HTERT RPE-1 (cell line): Measurements from ENCODE around the gene TOP3B.

Experiments used
- in situ Hi-C: fragments of 300-500 bp; cut with MboI; formaldehyde crosslinking; loops from 4 replicates; pipeline ENCODE4 v1.14.3; 2020; ENCODE audit warnings: low sequenced_read_pairs

Gene TOP3B

DNA sequence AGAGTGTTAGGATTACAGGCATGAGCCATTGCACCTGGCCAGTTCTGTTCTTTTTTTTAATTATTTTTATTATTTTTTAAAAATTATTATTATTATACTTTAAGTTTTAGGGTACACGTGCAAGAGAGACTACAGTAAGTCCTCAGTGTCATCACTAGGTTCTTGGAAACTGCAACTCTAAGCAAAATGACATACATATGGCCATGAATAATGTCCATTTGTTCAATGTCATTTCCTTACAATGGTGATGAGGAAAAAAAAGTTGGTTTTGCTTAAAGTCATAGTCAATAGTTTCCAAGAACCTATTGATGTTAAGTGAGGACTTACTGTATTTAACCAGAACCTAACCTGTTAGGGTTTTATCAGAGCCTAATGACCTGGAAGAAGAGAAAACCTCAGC is 29.4 kb upstream of the TOP3B start:
- in situ Hi-C loops: no loop called here

DNA sequence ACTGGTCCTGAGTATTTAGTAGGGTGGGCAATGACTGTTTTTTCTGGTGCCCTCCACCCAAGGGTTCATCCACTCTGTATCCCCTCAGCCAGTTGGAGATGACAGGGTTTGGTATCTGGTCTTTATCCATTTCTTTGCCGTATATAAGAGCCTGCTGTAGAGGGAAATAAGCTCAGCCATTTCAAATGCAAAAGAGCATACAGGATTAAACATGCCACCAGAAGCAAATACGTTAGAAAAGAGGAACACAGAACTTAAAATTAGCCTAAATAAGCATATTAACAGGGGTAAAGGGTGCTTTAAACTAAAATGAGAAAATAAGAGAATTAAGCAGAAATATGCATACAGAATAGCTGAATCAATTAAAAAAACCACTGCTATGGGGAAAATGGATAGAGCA is 27.8 kb upstream of the TOP3B start:
- in situ Hi-C loops: no loop called here

DNA sequence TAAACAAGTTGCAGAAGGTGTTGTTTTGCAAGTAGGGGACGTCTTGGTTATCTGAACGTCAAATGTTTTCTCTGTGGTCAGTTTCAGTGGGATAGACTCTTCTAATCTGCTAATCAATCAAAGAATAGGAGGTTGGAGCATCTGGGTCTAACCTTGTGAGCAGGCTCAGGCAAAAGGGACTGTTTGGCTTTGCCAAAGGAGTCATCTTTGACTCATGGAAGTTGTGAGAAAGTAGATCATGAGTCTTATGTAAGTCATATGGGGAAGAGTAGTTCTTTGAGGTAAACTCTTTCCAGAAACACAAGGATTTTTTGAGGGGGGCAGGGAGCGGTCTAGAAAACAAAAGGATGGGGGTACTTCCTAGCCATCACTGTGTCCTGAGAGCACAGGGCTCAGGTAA is 27.1 kb upstream of the TOP3B start:
- in situ Hi-C loops: no loop called here

DNA sequence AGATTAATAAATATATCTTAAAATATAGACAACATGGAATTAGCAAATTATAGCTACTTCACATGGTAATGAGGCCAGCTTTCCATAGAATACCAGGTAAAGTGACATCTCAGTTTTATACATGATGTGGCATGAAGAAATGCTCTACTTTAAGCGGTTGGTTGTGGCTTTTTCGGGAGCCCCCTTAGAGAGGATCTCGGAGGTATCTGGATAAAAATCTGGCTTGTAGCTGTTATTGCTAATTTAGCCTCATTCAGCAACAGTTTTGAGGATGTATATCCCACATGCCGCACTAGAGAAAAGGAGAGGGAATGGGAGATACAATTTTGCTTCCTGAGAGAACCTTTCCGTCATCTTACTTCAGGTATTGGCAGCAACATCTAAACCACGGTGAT is 24.0 kb upstream of the TOP3B start:
- in situ Hi-C loops: no loop called here

DNA sequence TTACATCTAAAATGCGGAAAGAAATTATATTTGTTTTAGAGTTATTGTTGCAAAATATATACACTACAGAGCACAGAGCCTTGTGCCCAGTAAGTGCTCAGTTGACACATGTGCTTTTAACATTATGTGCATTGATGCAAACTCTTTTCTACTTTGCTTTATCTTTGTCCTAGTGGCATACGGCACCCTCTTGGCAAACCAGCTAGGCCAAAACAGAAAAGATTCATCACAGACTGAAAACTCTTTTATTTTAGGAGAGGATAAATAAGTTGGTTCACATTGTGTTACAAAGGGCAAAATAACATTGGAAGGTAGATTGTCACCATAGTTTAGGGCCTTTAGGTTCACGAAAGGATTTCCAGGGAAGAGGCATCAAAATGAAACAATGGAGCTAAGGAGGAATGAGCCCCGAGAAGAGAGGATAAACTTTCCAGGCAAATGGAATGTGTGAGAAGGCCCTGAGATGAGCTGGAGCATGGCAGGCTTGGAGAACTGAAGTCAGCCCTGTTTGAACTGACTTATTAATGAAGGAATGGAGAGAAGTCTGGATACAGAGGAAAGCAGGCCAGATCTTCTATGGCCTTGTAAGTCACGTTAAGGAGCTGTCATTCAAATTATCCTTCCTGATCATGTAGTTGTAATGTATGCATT is 23.5 kb upstream of the TOP3B start:
- in situ Hi-C loops: no loop called here

DNA sequence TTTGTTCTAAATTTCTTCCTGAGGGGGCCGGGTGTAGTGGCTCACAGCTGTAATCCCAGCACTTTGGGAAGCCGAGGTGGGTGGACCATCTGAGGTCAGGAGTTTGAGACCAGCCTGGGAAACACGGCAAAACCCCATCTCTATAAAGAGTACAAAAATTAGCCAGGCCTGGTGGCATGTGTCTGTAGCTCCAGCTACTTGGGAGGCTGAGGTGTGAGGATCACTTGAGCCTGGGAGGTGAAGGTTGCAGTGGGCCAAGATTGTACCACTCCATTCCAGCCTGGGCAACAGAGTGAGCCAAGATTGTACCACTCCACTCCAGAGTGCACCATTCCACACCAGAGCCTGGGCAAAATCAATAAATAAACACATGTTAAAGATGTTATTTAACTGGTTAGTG is 20.6 kb upstream of the TOP3B start:
- in situ Hi-C loops: no loop called here

DNA sequence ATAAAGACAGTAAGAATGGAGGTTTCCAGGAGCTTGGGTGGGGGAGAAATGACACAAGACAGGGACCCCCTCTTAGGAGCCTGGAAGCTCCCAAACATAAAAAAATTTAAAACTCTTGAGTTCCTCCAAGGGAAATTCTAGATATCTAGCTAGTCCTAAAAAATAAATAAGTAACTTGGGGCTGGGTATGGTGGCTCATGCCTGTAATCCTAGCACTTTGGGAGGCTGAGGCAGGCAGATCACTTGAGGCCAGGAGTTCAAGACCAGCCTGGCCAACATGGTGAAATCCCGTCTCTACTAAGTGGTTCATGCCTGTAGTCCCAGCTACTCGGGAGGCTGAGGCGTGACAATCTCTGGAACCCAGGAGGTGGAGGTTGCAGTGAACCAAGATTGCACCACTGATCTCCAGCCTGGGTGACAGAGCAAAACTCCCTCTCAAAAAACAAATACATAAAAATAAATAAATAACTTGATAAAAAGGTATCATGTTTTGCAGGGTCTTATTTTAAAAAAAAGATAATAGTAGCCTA is 20.0 kb upstream of the TOP3B start:
- in situ Hi-C loops: no loop called here

DNA sequence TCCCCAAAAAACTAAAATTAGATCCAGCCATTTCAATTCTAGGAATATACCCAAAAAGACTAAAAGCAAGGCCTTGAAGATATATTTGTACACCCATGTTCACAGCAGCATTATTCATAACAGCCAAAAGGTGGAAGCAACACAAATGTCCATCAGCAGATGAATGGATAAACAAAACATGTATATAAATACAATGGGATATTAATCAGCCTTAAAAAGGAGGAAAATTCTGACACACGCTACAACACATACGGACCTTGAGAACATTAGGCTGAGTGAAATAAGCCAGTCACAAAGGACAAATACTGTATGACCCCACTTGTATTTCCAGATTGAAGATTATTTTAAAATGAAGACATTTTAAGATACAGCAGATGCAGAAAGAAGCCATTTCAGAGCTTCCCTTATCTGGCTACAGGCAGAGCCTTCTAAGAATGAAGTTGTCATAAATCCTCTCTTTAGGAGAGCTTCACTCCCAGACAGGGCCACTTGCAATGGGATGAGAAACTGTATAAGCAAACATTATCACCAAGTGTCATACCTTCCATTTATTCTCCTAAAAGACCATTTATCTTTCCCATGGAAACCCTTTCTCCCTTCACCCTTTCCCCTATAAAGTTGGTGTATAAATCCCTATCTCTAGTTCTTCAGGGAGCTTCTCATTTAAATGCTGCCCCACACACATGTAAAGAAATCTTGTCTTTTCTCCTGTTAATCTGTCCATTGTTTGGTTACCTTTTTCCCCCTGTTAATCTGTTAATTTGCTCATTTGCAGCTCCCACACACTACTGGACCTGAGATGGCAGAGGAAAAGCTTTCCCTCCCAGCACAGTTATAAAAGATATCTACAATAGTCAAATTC is 19.3 kb upstream of the TOP3B start:
- in situ Hi-C loops: no loop called here

DNA sequence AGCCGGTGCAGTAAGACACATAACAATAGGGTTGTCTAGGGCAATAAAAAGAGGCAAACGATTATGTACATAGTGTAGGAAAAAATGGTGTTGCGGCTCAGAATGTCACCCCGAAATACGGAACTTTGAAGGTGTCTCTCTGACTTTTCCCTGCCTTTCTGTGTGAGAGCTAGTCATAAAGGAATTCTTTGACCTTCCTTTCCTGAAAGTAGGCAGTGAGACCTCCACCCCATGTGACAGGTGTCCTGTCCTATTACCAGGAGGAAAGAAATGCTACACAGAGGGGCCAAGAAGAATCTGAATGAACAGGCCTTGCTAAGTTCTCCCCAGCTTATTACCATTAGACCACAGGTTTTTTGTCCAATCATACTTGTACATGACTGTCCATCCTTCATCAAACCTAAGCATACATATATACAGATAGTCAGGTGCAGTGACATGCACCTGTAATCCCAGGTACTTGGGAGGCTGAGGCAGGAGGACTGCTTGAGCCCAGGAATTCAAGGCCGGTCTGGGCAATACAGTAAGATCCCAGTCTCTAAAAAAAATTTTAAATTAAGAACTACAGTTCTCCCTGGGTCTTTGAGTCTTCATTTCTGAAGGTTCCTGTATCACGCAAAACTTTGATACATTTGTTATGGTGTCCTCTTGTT is 16.1 kb upstream of the TOP3B start:
- in situ Hi-C loops: no loop called here

DNA sequence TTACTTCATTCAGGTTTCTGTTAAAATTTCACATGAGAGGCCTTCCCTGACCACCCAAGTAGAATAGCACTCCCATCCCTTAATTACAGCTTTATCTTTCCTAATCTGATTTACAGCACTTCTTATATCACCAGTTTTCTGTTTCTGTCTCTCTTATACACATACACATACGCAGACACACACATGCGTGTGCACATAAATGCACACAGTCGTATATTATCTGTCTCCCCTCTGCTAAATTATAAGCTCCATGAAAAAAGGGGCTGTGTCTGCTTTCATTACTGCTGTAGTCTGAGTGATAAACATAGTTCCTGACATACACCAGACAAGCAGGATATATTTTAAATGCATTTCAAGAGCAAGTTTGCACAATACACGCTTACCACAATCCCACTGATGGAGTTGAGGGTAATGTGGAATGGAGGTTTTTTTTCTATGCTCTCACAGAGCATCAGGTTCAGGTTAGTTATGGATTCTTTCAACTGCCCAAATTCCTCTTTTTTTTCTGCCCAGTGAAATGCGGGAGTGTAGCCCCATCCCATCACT is 13.7 kb upstream of the TOP3B start:
- in situ Hi-C loops: no loop called here

DNA sequence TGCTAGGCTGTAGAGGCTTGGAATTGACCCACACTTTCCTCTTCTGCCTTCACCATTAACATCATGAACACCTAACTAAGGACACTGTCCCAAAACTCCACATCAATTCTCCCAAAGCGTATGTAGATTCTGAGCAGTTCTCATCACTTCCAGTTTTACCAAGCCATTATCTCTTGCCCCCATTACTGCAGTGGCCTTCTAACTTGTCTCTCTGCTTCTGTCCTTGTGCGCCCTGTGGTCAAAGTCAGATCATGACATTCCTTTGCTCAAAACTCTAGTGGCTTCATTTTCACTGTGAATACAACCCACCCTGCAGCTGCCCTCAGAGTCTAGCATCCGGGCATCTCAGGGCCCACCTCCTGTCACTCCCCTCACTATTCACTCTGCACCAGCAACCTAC is 13.1 kb upstream of the TOP3B start:
- in situ Hi-C loops: no loop called here

DNA sequence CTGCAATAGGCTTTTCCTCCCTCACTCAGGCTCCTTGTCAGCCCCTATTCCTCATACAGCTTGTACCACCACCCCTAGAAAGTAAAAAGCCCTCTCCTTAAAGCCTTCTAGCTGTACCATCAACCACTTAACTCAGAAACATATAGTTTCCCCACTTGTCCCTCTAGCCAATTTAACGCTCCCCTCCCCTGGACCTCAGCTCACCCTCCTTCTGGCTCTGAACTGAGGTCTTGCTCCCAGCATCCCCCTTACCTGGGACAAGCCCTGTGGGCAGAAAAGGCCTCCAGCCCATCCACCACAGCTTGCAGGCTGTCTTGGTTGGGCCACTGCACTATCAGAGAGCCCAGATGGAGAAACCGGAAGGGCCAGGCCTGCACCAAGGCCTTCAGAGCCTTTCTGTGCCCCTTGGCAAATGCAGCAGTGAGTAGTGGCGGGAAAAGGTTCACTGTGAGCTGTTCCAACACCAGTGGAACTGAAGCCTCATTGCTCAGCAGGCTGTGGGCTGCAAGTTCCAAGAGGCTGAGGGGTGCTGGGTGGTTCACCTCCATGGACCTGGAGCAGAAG is 12.4 kb upstream of the TOP3B start:
- in situ Hi-C loops: no loop called here

DNA sequence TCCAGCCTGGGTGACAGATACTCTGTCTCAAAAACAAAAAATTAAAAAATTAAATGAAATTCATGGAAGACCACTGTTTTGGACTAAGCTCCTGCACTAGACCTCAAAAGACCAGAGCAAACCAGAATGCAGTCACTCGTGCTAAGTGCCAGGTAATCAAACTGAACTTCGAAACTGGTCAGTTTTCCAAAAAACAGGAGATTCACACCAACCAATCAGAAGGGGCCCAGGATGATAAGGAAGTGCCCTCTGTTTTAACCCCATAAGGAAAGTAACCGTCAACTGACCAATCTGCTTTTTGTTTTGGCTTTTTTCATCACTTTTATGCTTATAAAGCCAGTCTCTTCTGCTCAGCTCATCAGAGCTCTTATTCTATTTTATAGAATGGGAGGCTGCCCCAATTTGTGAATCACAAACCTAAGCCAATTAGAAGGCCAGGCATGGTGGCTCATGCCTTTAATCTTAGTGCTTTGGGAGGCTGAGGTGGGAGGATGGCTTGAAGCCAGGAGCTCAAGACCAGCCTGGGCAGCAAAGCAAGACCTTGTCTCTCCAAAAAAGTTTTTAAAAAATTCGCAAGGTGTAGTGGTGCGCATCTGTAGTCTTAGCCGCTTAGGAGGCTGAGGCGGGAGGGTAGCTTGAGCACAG is 10.1 kb upstream of the TOP3B start:
- in situ Hi-C loops: no loop called here

DNA sequence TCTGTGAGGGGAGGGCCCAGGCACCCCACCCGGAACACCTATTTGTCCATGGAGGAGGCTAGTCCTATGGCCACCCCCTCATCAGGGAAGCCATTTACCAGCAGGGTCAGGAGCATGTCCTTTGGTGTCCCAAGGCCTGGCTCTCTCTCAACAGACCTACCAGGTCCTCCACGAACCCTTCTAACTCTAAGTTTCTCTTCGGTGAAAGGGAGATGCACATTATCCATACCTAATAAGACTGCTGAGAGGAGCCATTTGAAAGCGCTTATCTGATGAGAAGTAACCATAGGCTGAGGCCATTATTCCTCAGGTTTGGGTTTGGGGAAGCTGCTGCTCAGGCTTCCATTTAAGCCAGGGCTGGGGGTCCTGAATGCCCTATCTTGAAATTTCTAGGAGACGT is 9.2 kb upstream of the TOP3B start:
- in situ Hi-C loops: no loop called here

DNA sequence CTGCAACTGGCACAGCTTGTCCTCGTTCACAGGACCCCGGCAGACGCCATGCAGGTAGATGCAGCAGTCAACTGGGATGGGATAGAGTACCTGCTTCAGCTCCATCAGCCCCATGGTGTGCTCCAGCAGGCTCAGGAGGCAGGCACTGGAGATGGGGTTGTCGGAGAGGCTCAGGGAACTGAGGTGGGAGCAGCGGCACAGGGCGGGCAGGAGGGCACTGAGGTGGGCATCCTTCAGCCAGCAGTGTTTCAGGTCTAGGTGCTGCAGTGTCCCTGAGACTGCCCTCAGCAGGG is 8.7 kb upstream of the TOP3B start:
- in situ Hi-C loops: no loop called here

DNA sequence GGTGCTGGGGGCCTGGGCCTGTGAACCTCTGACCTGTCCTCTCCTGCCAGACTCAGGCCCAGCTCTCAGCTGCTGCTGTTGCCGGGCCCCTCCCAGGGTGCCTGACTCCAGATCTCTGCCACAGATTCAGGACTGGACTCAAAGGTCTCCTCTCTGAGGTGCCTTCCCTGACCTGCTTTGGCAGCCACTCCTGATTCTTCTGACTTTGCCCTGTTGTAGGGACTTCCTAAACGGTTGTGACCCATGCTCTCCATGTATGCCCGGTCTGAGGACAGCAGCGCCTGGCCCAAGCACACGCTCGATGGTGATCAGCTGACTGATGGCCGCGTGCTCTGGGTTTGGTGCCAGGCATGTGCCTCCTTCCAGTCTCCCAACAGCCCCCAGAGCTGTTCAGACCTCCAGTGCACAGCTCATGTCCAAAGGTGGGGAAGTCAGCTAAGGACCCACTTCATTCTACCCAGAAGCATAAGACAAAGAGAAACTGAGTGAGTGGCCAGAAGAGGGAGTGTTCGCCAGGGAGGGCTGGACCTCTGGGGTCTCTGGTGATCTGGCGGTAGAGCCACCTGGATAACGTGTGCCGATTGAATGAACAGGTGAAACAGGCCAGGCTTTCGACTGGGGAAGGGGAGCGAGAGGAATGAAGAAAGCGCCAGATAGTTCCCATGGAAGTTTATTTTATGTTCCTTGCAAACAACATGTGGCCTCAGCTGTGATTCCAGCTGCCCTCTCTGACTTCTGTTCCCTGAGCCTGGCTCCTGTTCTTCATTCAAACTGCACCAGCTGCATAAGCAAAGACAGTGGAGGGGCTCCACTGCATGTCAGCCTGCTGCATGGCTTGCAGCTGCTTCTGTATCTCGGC is 8.1 kb upstream of the TOP3B start:
- in situ Hi-C loops: no loop called here

DNA sequence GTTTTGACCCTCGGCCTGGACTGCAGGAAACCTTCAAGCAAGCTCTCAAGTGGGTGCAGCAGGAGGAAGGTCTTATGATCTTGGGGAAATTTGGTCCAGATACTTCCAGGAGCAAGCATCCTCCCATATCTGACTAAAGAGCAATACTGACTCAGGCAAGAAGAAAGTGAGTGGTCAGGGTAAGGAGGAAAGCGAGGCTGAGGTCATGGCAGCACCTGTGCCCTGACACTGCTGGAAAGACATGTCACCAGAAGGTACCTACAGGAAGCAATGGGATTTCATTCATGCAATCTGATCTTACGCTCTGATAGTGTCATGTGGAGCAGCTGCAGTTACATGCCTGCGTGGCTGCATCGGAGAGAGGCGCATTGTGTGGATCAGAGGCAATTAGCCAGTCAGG is 6.5 kb upstream of the TOP3B start:
- in situ Hi-C loops: no loop called here

DNA sequence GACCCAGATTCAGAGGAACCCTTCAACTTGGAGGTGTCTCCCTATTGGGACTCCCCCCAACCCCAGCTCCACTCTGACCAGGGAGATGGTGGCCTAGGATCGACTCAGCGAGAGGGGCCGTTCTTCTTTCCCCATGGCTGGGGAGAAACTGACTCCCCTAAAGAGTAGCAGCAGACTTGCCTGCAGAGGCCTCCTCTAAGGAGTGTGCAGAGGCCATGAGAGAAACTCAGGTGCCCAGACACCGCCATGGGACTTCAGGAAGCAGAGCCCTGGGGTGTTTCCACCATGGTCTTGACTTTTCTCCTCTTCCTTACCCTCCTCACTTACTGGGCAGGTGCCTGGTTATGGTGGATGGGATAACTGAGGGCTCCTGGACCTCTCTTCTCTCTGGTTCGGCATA is 2.6 kb upstream of the TOP3B start:
- in situ Hi-C loops: no loop called here

DNA sequence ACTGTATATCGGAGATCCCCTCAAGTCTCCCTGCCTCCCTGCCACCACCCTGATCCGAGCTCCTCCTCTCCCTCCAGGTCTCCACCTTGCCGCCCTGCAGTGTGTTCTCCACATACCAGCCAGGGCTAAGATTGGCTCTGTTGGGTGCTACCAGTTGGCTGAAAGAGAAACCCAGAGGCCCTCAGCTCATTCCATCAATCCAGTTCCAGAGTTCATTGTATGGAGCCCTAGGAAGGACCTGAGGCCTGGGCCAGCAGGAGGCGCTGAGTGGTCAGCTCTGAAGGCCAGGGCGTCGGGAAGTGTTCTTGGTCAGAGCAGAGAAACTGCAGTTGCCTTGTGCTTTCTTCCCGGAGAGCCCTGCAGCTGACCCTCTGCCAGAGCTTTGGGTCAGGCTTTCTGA is 2.2 kb upstream of the TOP3B start:
- in situ Hi-C loops: no loop called here

DNA sequence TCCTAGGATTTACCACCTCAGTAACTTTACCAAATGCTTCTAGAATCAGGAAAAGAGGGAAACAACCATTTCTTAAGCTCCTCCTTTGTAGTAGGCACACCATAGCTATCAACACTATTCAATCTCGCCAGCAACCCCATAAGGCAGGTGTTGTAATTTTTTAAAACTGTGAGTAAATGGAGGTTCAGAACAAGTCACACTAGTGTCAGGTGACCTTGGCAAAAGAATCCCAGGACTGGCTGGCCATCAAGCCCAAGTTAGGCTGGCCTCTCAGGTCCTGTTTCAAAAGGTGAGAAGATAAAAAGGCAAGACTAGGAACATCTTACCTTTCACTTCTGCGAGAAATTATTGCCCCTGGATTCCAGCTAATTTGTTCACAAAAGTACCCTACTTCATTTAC is 713 bp downstream of the TOP3B start:
- in situ Hi-C loops: no loop called here
